DND-41 (cell line): ENCODE results near the gene SMYD1.

Source experiments
- ATAC-seq: fragments of 200-7000 bp; cut with Tn5 transposase; 3 replicates; pipeline ENCODE4 v1.9.1; 2021; ENCODE audit warnings: low read depth; ENCODE audit not compliant: insufficient read depth
- DNase-seq: peaks from one replicate; pipeline ENCODE4 v3.0.0-alpha.2; 2020
- H2AFZ ChIP-seq: 2 replicates; pipeline ENCODE4 v1.6.0; 2012; ENCODE audit warnings: low read depth, low read length
- H3K27ac ChIP-seq: 2 replicates; pipeline ENCODE4 v1.5.1; 2012; ENCODE audit warnings: low read length, inconsistent platforms
- H3K27me3 ChIP-seq: fragments of 200-600 bp; sonication (generic); 2 replicates; pipeline ENCODE4 v1.6.0; 2012; ENCODE audit warnings: low read length, mild to moderate bottlenecking, inconsistent platforms; ENCODE audit not compliant: insufficient read depth, poor library complexity
- H3K36me3 ChIP-seq: 2 replicates; pipeline ENCODE4 v1.5.1; 2012; ENCODE audit warnings: low read length, inconsistent platforms; ENCODE audit not compliant: insufficient read depth
- H3K4me1 ChIP-seq: 2 replicates; pipeline ENCODE4 v1.5.1; 2012; ENCODE audit warnings: mild to moderate bottlenecking, low read length; ENCODE audit not compliant: insufficient read depth
- H3K4me2 ChIP-seq: 2 replicates; pipeline ENCODE4 v1.6.0; 2012; ENCODE audit warnings: mild to moderate bottlenecking, moderate library complexity, low read length, inconsistent platforms; ENCODE audit not compliant: insufficient read depth
- H3K4me3 ChIP-seq, 2 experiments: fragments of 200-600 bp in 1 of 2; shearing (Covaris generic) in 1 of 2; 2 replicates each; pipeline ENCODE4 v1.5.1; 2012 to 2016; ENCODE audit warnings: inconsistent platforms in 2 of 2, low read length in 2 of 2, mild to moderate bottlenecking in 2 of 2, low read depth in 1 of 2, moderate library complexity in 1 of 2
- H3K79me2 ChIP-seq: 2 replicates; pipeline ENCODE4 v1.6.0; 2012; ENCODE audit warnings: low read length, inconsistent platforms; ENCODE audit not compliant: insufficient read depth
- H3K9ac ChIP-seq: 2 replicates; pipeline ENCODE4 v1.6.0; 2012; ENCODE audit warnings: low read depth, mild to moderate bottlenecking, inconsistent platforms, low read length, moderate library complexity
- H3K9me3 ChIP-seq: 2 replicates; pipeline ENCODE4 v1.5.1; 2012; ENCODE audit warnings: low read length, moderate library complexity, mild to moderate bottlenecking, inconsistent platforms; ENCODE audit not compliant: insufficient read depth, severe bottlenecking
- H4K20me1 ChIP-seq: 2 replicates; pipeline ENCODE4 v1.6.0; 2012; ENCODE audit warnings: low read length; ENCODE audit not compliant: insufficient read depth
- CTCF ChIP-seq: IDR thresholded peaks from 2 replicates; pipeline ENCODE4 v1.5.1; 2012; ENCODE audit warnings: borderline replicate concordance, low read length, moderate library complexity, mild to moderate bottlenecking; ENCODE audit not compliant: poor library complexity, severe bottlenecking; ENCODE audit errors: extremely low read depth
- EZH2 ChIP-seq: IDR thresholded peaks from 3 replicates; pipeline ENCODE4 v1.6.1; 2012; ENCODE audit warnings: borderline replicate concordance, low read depth, mild to moderate bottlenecking, moderate library complexity, low read length, inconsistent platforms; ENCODE audit not compliant: severe bottlenecking

The SMYD1 gene

GRCh38 chr2:88127638-88127887 lies 59.9 kb downstream of the SMYD1 start:
- no peak overlapping the region for H2AFZ ChIP-seq
- H3K4me2 ChIP-seq = no peak overlapping the region
- no peak overlapping the region for H3K27ac ChIP-seq
- no peak for ATAC-seq
- H3K9ac ChIP-seq = no peak overlapping the region
- H3K79me2 ChIP-seq = no peaks in the 10 kb centered on the region
- no peaks in the 10 kb centered on the region for H3K36me3 ChIP-seq
- H4K20me1 ChIP-seq = no peaks in the 10 kb centered on the region
- H3K27me3 ChIP-seq = peaks cover 10% of the 10 kb centered on the region
- H3K4me1 ChIP-seq = no peaks in the 10 kb centered on the region
- H3K4me3 ChIP-seq = no peak overlapping the region
- no peaks in the 10 kb centered on the region for H3K9me3 ChIP-seq
- DNase-seq = no peak
- TF ChIP-seq EZH2 (no peak), CTCF (no peak)

DNA sequence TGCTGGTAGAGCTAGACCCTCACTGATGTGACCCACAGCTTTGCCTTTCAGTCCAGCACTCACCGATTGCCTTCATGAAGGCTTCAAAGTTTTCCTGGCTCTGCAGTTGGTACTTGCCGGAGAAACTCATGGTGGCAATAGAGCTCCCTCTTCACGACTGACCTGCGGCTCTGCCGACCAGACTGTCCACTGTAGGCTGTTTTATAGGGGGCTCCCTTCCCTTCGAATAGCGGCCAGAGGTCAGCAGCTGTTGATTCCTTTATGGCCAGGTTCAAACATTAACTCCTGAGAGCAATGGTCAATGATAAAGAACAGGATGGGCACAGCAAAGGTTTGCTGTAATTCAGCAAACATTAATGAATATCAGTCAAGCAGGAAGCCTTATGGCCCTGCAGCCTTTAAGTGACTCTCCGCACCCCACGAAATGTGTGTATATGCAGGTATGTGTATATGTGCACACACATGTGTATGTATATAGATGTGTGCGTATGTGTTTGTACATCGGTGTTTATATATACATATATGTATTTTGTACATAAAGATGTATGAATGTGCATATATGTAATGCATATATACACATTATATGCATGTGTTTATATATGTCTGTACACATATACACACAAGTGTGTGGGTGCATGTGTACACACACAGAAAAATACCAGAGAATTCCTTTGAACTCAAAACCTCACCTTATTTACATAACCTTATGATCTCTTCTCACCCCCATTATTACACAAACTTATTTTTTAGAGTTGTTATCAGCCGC lies 60.4 kb downstream of the SMYD1 start, which contains the start of gene FABP1:
FABP1 (minus strand) TSS at position 175 of the 766 bp plus-strand sequence; CDS start at position 130, 45 bp downstream.
- H4K20me1 ChIP-seq = no peaks in the 10 kb centered on the region
- TF ChIP-seq EZH2 (no peak), CTCF (no peak)

GRCh38 chr2:88128654-88129312 lies 61.2 kb downstream of the SMYD1 start:
- Histone ChIP-seq H4K20me1 (no peaks in the 10 kb centered on the region), H3K4me1 (no peaks in the 10 kb centered on the region), H3K27ac (no peak overlapping the region), H3K9me3 (no peaks in the 10 kb centered on the region), H3K36me3 (no peaks in the 10 kb centered on the region), H3K79me2 (no peaks in the 10 kb centered on the region), H3K27me3 (peaks cover 7% of the 10 kb centered on the region), H3K9ac (no peak overlapping the region), H3K4me2 (no peak overlapping the region), H3K4me3 (no peak overlapping the region), H2AFZ (no peak overlapping the region)
- no peak for TF ChIP-seq CTCF
- TF ChIP-seq EZH2 = no peak
- DNase-seq = no peak
- ATAC-seq = no peak

More for the DNA sequence above, 60.4 kb downstream of the SMYD1 start, which contains the start of gene FABP1:
- Histone ChIP-seq H3K79me2 (no peaks in the 10 kb centered on the region), H2AFZ (no peak within 1 kb of the TSS), H3K9me3 (no peaks in the 10 kb centered on the region), H3K9ac (no peak within 1 kb of the TSS), H3K27ac (no peak within 1 kb of the TSS), H3K4me2 (no peak within 1 kb of the TSS), H3K4me1 (no peaks in the 10 kb centered on the region), H3K36me3 (no peaks in the 10 kb centered on the region), H3K27me3 (peaks cover 10% of the 10 kb centered on the region), H3K4me3 (no peak within 1 kb of the TSS)
- ATAC-seq = no peak
- DNase-seq = no peak
